Measurements from ENCODE around the gene VWA8. TPM values are rescaled to one million over a fixed set of nuclear protein-coding genes. Genes with fewer than 3 reads are reported as not detected.
A peak's percentile ranks its signal among the peaks of the same experiment; 100 is the strongest.

VWA8 gene
- 8.8 and 9.9 TPM in 2 replicates for total RNA-seq (2014; rRNA removed; shearing (Covaris generic); ENCODE audit: low replicate concordance)

DNA sequence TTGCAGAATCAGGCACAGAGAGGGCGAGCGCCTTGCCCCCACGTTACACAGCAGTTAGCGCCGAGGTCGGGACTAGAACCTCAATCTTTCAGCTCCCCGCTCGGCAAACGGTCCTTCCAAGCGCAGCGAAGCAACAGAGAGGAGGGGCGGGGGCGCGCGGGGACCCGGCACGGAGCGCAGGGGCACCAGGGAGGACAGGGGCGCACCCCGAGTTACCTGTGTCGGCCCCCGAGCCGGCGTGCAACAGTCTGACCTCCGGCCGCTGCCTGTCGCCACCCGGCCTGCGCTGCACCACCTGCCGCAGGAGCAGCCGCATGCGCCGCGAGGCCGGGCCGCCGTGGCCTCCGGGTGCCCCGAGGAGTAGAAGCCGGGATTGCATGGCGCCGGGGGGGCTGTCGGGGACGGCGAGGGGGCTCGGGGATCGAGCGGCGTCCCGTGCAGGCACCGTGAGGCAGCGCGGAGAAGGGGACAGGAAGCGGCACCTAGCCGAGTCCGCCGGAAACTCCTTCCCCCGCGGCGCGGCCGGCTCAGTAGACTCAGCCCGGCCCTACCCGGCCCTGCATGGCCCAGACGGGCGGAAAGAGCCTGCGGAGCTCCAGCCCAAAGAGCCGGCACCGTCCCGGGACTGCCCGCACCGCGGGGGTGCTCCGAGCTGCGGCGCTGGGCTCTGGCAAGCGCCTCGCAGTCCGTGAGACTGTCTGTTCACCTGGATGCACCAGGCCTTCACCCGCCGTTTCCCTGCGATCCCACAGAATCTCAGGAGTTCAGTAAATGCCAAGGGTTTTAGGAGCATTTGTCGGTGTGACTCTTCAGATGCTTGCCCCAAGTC is at the start of gene VWA8:
Gene VWA8 (minus strand): TSS at position 473 of the 829 bp plus-strand sequence. CDS start 94 bp downstream, at position 379.
- in situ Hi-C loops (cut with HindIII; ENCODE audit: low pct_unique_long_range_greater_than_20kb, low sequenced_read_pairs) = no loop called here
- DNase-seq (ENCODE audit: low read depth) = peak; percentile 69

- in situ Hi-C loops (cut with HindIII; ENCODE audit: low pct_unique_long_range_greater_than_20kb, low sequenced_read_pairs) = no loop called here
- no peak for DNase-seq (ENCODE audit: low read depth)
Measured at GRCh38 chr13:42009057-42009456, 48.1 kb upstream of the VWA8 start.

- DNase-seq (ENCODE audit: low read depth) = no peak
- in situ Hi-C loops (cut with HindIII; ENCODE audit: low pct_unique_long_range_greater_than_20kb, low sequenced_read_pairs) = no loop called here
Measured at GRCh38 chr13:42007844-42008243, 46.9 kb upstream of the VWA8 start.

- DNase-seq (ENCODE audit: low read depth) = no peak
- in situ Hi-C loops (cut with HindIII; ENCODE audit: low pct_unique_long_range_greater_than_20kb, low sequenced_read_pairs) = no loop called here
Measured at GRCh38 chr13:42002066-42002465, 41.2 kb upstream of the VWA8 start.

- in situ Hi-C loops (cut with HindIII; ENCODE audit: low pct_unique_long_range_greater_than_20kb, low sequenced_read_pairs) = no loop called here
- DNase-seq (ENCODE audit: low read depth) = no peak
Measured at GRCh38 chr13:42001580-42001979, 40.7 kb upstream of the VWA8 start.

DNA sequence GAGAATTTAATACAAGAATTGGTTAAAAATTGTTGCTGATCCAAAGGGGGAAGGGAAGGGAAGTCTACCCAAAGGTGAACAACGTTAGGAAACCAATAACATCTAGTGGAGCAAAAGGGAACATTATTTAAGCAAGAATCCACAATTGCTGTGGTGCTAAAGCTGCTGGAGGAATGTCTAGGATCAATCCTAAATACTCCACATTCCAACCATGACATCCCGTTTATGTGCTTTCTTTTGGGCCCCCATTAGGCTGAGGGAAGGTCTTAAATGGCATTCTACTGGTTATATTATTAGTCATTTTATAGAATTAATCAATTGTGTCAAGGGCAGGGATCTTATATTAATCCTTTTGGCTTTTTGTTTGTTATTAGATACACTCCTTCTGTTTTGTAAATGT is 39.9 kb upstream of the VWA8 start:
- no peak for DNase-seq (ENCODE audit: low read depth)
- in situ Hi-C loops (cut with HindIII; ENCODE audit: low pct_unique_long_range_greater_than_20kb, low sequenced_read_pairs) = no loop called here

GRCh38 chr13:41997396-41997795 is 36.5 kb upstream of the VWA8 start:
- in situ Hi-C loops (cut with HindIII; ENCODE audit: low pct_unique_long_range_greater_than_20kb, low sequenced_read_pairs) = no loop called here
- DNase-seq (ENCODE audit: low read depth) = no peak

GRCh38 chr13:41995946-41996345 is 35.0 kb upstream of the VWA8 start:
- DNase-seq (ENCODE audit: low read depth) = peak; percentile 46
- in situ Hi-C loops (cut with HindIII; ENCODE audit: low pct_unique_long_range_greater_than_20kb, low sequenced_read_pairs) = no loop called here

GRCh38 chr13:41995336-41995735 is 34.4 kb upstream of the VWA8 start:
- in situ Hi-C loops (cut with HindIII; ENCODE audit: low pct_unique_long_range_greater_than_20kb, low sequenced_read_pairs) = no loop called here

DNA sequence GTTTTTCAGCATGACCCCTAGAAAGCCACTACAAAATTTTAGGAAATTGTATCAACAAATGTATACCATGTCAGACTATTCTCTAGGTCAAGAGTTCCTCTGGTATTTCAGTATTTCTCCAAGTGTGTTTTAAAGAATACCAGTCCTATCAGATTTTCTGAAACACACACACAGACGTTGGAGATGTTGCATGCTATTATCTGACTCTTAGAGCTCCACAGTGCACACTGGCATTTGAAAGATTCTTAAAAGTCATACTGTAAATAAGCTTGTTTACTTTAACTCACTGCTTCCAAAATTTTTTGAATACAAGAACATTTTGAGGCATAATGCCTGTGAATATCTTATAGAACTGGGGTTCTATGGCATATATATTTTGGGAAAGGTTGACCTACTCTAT is 33.8 kb upstream of the VWA8 start:
- in situ Hi-C loops (cut with HindIII; ENCODE audit: low pct_unique_long_range_greater_than_20kb, low sequenced_read_pairs) = no loop called here
- DNase-seq (ENCODE audit: low read depth) = no peak

More at GRCh38 chr13:41995336-41995735, 34.4 kb upstream of the VWA8 start:
- DNase-seq (ENCODE audit: low read depth) = no peak

- no peak for DNase-seq (ENCODE audit: low read depth)
- in situ Hi-C loops (cut with HindIII; ENCODE audit: low pct_unique_long_range_greater_than_20kb, low sequenced_read_pairs) = no loop called here
Measured at GRCh38 chr13:41991936-41992335, 31.0 kb upstream of the VWA8 start.

GRCh38 chr13:41988244-41988643 is 27.3 kb upstream of the VWA8 start:
- in situ Hi-C loops (cut with HindIII; ENCODE audit: low pct_unique_long_range_greater_than_20kb, low sequenced_read_pairs) = no loop called here
- no peak for DNase-seq (ENCODE audit: low read depth)

GRCh38 chr13:41985788-41986508 is 25.0 kb upstream of the VWA8 start:
- DNase-seq (ENCODE audit: low read depth) = peak; percentile 32
- in situ Hi-C loops (cut with HindIII; ENCODE audit: low pct_unique_long_range_greater_than_20kb, low sequenced_read_pairs) = no loop called here

GRCh38 chr13:41981951-41982715 is 21.2 kb upstream of the VWA8 start:
- in situ Hi-C loops (cut with HindIII; ENCODE audit: low pct_unique_long_range_greater_than_20kb, low sequenced_read_pairs) = no loop called here
- no peak for DNase-seq (ENCODE audit: low read depth)

DNA sequence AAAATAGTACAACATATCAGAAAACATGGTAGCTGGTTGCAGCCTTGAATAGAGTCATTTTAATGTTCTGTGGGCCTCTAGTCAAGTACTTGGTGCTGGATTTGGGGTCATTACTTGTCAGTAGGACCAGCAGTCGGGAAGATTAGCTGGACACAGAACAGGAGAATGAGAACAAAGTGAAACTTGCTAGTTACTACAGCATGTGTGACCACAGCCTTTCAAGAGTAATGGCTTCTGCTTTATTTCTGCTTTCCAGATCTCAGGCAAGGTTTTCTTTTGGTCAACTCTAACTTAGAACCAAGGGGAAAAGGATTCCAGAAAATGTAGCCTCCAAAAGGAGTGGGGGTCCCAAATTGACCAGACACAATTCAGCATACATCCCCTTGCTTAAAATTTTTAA is 17.1 kb upstream of the VWA8 start:
- no peak for DNase-seq (ENCODE audit: low read depth)
- in situ Hi-C loops (cut with HindIII; ENCODE audit: low pct_unique_long_range_greater_than_20kb, low sequenced_read_pairs) = no loop called here

GRCh38 chr13:41976476-41976875 is 15.6 kb upstream of the VWA8 start:
- in situ Hi-C loops (cut with HindIII; ENCODE audit: low pct_unique_long_range_greater_than_20kb, low sequenced_read_pairs) = no loop called here
- no peak for DNase-seq (ENCODE audit: low read depth)

DNA sequence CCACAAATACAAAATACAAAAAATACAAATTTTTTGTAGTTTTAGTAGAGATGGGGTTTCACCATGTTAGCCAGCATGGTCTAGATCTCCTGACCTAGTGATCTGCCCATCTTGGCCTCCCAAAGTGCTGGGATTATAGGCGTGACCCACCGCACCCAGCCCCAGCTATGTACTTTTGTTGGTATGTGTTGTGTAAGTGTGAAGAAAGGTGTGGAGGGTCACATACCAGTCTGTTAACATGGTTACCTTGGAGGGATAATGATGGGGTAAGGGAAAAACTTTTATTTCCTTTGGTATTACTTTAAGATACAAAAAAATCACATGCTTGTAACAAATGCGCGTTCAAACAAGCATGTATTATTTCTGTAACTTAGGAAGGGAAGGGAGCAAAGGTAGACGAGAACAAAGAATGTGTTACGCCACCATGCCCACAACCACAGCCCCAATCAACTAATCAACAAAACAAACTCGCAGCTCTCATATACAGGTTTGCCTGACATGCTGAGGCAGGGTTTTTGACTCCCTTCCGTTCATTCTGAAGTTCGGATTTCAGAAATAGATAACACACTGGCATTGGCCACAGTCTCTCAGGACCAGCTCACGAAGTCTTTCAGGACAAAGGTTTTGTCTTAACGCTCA is 13.5 kb upstream of the VWA8 start:
- DNase-seq (ENCODE audit: low read depth) = no peak
- in situ Hi-C loops (cut with HindIII; ENCODE audit: low pct_unique_long_range_greater_than_20kb, low sequenced_read_pairs) = no loop called here

DNA sequence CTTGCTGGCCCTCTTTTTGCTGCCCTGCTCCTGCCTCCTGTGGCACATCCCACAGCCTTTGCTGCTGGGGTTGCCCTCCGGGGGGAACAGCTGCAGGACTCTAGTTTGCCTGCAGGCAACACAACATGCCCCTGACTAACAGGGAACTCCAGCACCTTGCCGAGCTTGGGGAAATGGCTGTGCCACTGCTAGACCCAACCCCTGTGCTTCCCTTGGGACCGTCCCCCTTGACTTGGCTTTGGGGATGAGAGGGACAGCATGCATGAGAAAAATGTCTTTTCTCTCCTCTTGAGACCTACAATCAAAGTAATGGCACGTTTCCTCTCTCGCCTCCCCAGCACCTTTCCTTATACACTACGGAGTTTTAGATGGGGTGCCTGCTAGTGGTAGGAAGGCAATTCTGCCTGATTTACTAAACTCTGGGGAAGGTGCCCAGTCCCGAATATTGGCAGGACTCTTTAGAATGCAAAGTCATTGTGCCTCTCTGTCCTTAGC is 12.4 kb upstream of the VWA8 start:
- in situ Hi-C loops (cut with HindIII; ENCODE audit: low pct_unique_long_range_greater_than_20kb, low sequenced_read_pairs) = no loop called here
- no peak for DNase-seq (ENCODE audit: low read depth)
